Mammary epithelial cell (primary cell): ENCODE results near the gene RBMS3.

Experiments
- EZH2 ChIP-seq: IDR thresholded peaks from 2 replicates; pipeline ENCODE4 v1.6.1; 2012; ENCODE audit warnings: low read length, inconsistent platforms, borderline replicate concordance
- TF ChIP-seq, protein P1 (sequence below), 2 donors: IDR thresholded peaks in 1 of 2; conservative IDR thresholded peaks in 1 of 2; 2 replicates each; pipeline ENCODE4 v1.5.1; 2011 to 2012; ENCODE audit warnings: inconsistent platforms in 2 of 2, low read length in 2 of 2, mild to moderate bottlenecking in 2 of 2, control low read depth in 1 of 2, low read depth in 1 of 2; ENCODE audit not compliant: insufficient read depth in 1 of 2; ENCODE audit errors: extremely low read depth in 1 of 2

- TF ChIP-seq, protein P1, sequence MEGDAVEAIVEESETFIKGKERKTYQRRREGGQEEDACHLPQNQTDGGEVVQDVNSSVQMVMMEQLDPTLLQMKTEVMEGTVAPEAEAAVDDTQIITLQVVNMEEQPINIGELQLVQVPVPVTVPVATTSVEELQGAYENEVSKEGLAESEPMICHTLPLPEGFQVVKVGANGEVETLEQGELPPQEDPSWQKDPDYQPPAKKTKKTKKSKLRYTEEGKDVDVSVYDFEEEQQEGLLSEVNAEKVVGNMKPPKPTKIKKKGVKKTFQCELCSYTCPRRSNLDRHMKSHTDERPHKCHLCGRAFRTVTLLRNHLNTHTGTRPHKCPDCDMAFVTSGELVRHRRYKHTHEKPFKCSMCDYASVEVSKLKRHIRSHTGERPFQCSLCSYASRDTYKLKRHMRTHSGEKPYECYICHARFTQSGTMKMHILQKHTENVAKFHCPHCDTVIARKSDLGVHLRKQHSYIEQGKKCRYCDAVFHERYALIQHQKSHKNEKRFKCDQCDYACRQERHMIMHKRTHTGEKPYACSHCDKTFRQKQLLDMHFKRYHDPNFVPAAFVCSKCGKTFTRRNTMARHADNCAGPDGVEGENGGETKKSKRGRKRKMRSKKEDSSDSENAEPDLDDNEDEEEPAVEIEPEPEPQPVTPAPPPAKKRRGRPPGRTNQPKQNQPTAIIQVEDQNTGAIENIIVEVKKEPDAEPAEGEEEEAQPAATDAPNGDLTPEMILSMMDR (conservative IDR thresholded peaks at IDR 0.05 in 1 of 2, IDR thresholded peaks at IDR 0.05 in 1 of 2; ENCODE audit: extremely low read depth in 1 of 2, insufficient read depth in 1 of 2, low read depth in 1 of 2, low read length in 2 of 2): no peak
- TF ChIP-seq EZH2: no peak
These were observed 328.5 kb downstream of the RBMS3 start for GRCh38 chr3:29609328-29609811.
